SK-N-SH (cell line): ENCODE measurements around the gene SMIM24.

ENCODE experiments used
- EP300 ChIP-seq, 2 experiments: IDR thresholded peaks; 2 replicates each; pipeline versions ENCODE4 v1.4.0 to v1.6.1; 2012; ENCODE audit warnings: borderline replicate concordance in 1 of 2, low read depth in 1 of 2, low read length in 1 of 2
- FOXJ3 ChIP-seq: sonication (generic); formaldehyde crosslinking; IDR thresholded peaks from 2 replicates; pipeline ENCODE4 v1.5.1; 2020; ENCODE audit warnings: mild to moderate bottlenecking, missing genetic modification reagents
- GABPA ChIP-seq: IDR thresholded peaks from 2 replicates; pipeline ENCODE4 v1.4.0; 2012; ENCODE audit warnings: low read depth, mild to moderate bottlenecking
- JUND ChIP-seq: IDR thresholded peaks from 2 replicates; pipeline ENCODE4 v1.4.0; 2012
- POLR2AphosphoS5 ChIP-seq: IDR thresholded peaks from 2 replicates; pipeline ENCODE4 v1.6.1; 2012; ENCODE audit warnings: low read depth, low read length
- RFX5 ChIP-seq: IDR thresholded peaks from 2 replicates; pipeline ENCODE4 v1.6.1; 2012; ENCODE audit warnings: mild to moderate bottlenecking, improper control_type of control experiment, low read length
- SIN3A ChIP-seq: IDR thresholded peaks from 2 replicates; pipeline ENCODE4 v1.6.1; 2012; ENCODE audit warnings: low read depth, mild to moderate bottlenecking, low read length, moderate library complexity, borderline replicate concordance
- TAF1 ChIP-seq: IDR thresholded peaks from 2 replicates; pipeline ENCODE4 v1.6.1; 2012; ENCODE audit warnings: low read depth, mild to moderate bottlenecking, low read length, moderate library complexity, borderline replicate concordance
- TCF12 ChIP-seq: IDR thresholded peaks from 2 replicates; pipeline ENCODE4 v1.4.0; 2012
- TF ChIP-seq, protein P1 (sequence below): fragments of 200-600 bp; sonication (generic); IDR thresholded peaks from 2 replicates; pipeline ENCODE4 v1.6.1; 2017; ENCODE audit warnings: antibody characterized with exemption, mild to moderate bottlenecking, moderate library complexity
- TF ChIP-seq, protein P2 (sequence below): IDR thresholded peaks from 2 replicates; pipeline ENCODE4; 2012
- TF ChIP-seq, protein P3 (sequence below): fragments of 150-350 bp; IDR thresholded peaks from 2 replicates; pipeline ENCODE4 v1.6.1; 2016; ENCODE audit warnings: mild to moderate bottlenecking, low read depth, low read length
- TF ChIP-seq, protein P4 (sequence below): IDR thresholded peaks from 2 replicates; pipeline ENCODE4 v1.6.1; 2012; ENCODE audit warnings: mild to moderate bottlenecking, low read depth, low read length, moderate library complexity

DNA sequence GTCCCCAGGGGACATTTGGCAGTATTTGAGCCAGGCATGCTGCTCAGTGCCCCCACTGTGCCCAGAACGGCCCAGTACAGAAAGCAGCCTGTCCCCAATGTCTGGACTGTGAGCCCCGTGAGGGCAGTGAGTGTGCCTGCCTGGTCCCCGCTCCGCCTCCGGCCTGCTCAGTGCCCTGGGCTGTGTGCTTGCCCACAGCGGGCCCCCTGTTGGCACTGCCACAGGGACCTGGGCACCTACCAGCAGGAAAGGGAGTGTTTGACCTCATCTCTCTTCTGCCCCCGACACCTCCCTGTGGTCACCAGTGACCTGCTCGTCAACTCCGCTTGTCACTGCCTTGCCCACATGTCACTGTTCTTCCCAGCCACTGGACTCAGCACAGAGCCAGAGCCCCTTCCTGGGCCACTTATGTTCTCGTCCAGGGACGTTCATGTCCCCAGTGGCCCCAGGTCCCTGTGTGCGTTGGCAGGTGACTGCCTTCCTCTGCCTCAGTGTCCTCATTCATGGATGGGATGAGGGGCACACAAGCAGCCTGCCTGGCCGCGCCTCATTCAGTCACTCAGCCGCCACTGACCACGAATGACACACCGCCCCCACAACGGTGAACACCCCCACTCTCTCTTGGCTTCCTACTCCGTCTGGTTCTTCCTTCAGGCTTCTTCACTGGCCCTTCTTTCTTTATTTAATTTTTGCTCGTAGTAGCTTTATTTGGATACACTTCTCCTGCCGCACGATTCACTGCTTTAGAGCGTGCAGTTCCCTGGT, 28.6 kb upstream of the SMIM24 start:
- TF ChIP-seq JUND (no peak), EP300 (IDR thresholded peaks at IDR 0.05; ENCODE audit: borderline replicate concordance in 1 of 2, low read depth in 1 of 2, low read length in 1 of 2) (no peak), TCF12 (no peak), FOXJ3 (CRISPR knock-in tag) (no peak), SIN3A (no peak), POLR2AphosphoS5 (no peak), GABPA (no peak), TAF1 (no peak), RFX5 (no peak)
- TF ChIP-seq, protein P1, sequence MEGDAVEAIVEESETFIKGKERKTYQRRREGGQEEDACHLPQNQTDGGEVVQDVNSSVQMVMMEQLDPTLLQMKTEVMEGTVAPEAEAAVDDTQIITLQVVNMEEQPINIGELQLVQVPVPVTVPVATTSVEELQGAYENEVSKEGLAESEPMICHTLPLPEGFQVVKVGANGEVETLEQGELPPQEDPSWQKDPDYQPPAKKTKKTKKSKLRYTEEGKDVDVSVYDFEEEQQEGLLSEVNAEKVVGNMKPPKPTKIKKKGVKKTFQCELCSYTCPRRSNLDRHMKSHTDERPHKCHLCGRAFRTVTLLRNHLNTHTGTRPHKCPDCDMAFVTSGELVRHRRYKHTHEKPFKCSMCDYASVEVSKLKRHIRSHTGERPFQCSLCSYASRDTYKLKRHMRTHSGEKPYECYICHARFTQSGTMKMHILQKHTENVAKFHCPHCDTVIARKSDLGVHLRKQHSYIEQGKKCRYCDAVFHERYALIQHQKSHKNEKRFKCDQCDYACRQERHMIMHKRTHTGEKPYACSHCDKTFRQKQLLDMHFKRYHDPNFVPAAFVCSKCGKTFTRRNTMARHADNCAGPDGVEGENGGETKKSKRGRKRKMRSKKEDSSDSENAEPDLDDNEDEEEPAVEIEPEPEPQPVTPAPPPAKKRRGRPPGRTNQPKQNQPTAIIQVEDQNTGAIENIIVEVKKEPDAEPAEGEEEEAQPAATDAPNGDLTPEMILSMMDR, result no peak
- TF ChIP-seq, protein P2, sequence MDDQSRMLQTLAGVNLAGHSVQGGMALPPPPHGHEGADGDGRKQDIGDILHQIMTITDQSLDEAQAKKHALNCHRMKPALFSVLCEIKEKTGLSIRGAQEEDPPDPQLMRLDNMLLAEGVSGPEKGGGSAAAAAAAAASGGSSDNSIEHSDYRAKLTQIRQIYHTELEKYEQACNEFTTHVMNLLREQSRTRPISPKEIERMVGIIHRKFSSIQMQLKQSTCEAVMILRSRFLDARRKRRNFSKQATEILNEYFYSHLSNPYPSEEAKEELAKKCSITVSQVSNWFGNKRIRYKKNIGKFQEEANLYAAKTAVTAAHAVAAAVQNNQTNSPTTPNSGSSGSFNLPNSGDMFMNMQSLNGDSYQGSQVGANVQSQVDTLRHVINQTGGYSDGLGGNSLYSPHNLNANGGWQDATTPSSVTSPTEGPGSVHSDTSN, result no peak
- TF ChIP-seq, protein P3, sequence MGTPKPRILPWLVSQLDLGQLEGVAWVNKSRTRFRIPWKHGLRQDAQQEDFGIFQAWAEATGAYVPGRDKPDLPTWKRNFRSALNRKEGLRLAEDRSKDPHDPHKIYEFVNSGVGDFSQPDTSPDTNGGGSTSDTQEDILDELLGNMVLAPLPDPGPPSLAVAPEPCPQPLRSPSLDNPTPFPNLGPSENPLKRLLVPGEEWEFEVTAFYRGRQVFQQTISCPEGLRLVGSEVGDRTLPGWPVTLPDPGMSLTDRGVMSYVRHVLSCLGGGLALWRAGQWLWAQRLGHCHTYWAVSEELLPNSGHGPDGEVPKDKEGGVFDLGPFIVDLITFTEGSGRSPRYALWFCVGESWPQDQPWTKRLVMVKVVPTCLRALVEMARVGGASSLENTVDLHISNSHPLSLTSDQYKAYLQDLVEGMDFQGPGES, result no peak
- TF ChIP-seq, protein P4, sequence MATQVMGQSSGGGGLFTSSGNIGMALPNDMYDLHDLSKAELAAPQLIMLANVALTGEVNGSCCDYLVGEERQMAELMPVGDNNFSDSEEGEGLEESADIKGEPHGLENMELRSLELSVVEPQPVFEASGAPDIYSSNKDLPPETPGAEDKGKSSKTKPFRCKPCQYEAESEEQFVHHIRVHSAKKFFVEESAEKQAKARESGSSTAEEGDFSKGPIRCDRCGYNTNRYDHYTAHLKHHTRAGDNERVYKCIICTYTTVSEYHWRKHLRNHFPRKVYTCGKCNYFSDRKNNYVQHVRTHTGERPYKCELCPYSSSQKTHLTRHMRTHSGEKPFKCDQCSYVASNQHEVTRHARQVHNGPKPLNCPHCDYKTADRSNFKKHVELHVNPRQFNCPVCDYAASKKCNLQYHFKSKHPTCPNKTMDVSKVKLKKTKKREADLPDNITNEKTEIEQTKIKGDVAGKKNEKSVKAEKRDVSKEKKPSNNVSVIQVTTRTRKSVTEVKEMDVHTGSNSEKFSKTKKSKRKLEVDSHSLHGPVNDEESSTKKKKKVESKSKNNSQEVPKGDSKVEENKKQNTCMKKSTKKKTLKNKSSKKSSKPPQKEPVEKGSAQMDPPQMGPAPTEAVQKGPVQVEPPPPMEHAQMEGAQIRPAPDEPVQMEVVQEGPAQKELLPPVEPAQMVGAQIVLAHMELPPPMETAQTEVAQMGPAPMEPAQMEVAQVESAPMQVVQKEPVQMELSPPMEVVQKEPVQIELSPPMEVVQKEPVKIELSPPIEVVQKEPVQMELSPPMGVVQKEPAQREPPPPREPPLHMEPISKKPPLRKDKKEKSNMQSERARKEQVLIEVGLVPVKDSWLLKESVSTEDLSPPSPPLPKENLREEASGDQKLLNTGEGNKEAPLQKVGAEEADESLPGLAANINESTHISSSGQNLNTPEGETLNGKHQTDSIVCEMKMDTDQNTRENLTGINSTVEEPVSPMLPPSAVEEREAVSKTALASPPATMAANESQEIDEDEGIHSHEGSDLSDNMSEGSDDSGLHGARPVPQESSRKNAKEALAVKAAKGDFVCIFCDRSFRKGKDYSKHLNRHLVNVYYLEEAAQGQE, result no peak
